ENCODE results near the gene CPE.
"Not testable (repeated sequence)": the region's sequence is repeated elsewhere in the genome, so short reads cannot be mapped to it uniquely, and the experiment has no call there.

The CPE gene

GRCh38 chr4:165410214-165410613 lies 31.4 kb downstream of the CPE start:
- no peak for DNase-seq

DNA sequence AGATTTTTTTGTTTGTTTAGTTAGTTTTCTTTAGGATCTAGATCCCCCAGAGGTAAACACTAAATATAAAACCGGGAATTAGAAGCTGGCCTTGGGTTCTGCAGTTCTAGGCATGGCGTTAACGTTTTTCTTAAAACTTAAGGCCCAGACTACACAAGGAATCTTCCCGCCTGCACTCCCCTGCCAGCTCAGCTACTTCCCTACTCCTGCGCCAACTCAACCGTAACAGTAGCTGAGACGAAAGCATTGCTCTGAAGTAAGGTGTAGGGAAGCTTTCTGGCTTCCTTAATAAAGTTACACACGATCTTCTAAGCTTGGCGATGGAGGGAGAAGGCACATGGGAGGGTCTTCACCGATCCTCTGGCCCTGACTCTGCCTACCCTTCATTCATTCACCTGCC lies 37.1 kb downstream of the CPE start:
- DNase-seq = no peak

- DNase-seq = no peak
These were observed 39.3 kb downstream of the CPE start for GRCh38 chr4:165418073-165418472.

GRCh38 chr4:165425629-165426028 lies 46.8 kb downstream of the CPE start:
- no peak for DNase-seq

DNA sequence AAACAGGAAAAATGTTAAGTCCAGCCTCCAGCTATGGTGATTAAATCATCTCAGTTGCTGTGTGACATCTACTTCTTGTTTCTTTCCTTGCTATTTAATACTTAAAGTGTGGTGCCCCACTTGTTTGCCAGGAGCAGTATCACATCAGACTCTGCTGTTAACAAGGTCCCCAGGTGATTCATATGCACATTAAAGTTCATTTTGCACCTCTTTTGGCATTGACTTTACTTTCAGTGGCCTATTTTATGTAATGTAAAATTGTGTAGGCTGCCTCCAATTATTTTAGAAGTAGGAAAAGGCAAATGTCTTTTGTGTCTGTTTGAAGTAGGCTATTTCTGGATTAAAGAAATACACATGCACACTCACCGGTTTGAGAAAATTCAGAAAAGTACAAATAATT lies 47.5 kb downstream of the CPE start:
- DNase-seq = no peak

- DNase-seq = no peak
These were observed 48.0 kb downstream of the CPE start for GRCh38 chr4:165426823-165427222.

GRCh38 chr4:165428957-165429356 lies 50.1 kb downstream of the CPE start:
- DNase-seq = no peak

DNA sequence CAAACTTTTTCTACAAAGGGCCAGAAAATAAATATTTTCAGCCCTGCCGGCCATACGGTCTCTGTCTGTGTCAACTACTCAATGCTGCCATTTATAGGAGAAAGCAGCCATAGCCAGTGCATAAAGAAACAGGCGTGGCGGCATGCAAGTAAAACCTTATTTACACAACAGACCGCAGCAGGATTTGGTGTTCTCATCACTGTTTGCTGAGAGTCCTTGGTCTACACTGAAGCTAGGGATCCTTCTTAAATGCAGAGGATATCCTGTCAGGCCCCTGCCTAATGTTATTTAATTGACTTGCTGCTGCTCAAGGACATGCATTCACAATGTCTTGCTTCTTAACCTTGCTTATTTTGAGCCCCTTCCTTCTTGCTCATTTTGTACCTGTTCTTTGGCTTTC lies 54.7 kb downstream of the CPE start:
- no peak for DNase-seq

DNA sequence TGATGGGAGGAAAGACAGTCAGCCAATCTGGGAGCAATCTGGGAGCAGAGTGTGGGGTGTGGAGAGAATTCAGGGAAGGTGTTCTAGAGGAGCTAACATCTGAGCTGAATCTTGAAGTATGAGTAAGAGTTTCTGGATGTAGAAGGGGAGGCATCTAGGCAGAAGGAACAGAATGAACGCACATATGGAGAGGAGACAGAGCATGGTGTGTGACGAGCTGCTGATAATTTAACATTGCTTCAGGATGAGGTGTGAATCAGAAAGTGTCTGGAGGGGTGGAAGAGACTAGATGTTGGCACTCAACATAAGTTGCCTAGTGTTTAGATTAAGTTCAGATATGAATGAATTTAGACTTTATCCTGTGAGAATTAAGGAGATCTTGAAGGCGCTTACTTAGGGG lies 58.9 kb downstream of the CPE start:
- no peak for DNase-seq

DNA sequence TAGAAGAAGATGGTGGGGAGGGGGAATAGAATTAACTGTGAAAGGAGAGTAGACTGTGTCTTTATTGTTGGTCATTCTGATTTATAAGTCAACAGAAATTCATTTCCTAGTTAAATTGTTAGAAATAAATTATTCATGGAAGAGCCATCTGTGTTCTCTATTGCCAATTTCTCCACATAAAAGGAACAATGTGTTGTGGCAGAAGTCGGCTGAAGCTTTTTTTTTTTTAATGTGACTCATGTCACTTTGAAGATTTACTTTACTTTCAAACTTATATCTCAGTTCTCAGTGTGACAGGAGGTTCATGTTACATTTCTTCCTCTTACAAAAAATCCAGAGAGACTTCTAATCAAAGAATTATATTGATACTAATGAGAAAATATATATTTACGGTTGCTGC lies 60.5 kb downstream of the CPE start:
- no peak for DNase-seq

DNA sequence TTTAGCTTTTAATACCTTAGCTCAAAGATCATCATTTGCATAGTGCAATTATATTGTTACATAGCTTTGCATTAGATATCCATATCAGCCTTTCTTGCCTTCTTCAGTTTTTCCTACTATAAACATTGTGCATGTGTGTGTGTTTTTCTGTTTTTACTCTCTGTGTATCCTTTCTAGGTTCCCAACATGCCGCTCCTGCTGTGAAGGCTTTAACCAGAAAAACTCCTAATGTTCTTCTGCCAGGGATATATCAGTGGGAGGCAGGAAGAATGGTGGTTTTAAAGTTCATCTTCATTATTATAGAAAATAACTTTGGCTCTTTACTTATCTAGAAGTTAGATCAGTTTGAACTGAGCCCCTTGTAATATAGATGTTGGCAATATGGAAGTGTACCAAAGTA lies 61.2 kb downstream of the CPE start:
- no peak for DNase-seq

GRCh38 chr4:165440415-165441158 lies 61.8 kb downstream of the CPE start:
- no peak for DNase-seq

DNA sequence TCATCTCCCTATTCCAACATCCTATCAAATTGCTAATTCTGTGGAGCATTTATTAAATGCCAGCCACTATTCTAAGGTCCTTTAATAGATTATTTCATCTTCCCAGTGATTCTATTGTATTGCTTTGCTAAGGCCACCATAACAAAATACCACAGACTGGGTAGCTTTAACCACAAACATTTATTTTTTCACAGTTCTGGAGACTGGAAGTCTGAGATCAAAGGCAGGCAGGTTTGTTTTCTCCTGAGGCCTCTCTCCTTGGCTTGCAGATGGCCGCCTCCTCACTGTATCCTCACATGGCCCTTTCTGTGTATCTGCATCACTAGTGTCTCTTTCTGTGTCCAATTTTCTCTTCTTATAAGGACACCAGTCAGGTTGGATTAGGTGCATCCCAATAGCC lies 64.5 kb downstream of the CPE start:
- no peak for DNase-seq

DNA sequence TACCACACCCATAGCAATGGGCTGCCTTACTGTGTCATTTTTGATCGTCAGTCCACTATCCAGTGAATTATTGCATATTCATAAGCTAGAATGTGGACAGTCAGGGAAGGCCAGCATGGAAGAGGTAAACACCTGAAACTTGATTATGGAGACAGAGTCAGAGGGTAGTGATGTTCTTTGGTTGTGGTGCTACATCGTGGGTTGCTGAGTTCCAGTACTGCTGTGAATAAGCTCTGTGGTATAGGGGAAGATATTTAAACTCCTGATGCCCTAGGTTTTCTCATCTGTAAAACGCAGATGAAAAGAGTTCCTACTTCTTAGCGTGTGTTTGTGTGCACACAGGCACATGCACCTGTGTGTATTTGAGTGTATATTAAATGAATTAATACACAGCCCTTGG lies 69.9 kb downstream of the CPE start:
- no peak for DNase-seq

GRCh38 chr4:165449333-165449732 lies 70.5 kb downstream of the CPE start:
- no peak for DNase-seq

- DNase-seq = no peak
These were observed 72.1 kb downstream of the CPE start for GRCh38 chr4:165450871-165451270.

DNA sequence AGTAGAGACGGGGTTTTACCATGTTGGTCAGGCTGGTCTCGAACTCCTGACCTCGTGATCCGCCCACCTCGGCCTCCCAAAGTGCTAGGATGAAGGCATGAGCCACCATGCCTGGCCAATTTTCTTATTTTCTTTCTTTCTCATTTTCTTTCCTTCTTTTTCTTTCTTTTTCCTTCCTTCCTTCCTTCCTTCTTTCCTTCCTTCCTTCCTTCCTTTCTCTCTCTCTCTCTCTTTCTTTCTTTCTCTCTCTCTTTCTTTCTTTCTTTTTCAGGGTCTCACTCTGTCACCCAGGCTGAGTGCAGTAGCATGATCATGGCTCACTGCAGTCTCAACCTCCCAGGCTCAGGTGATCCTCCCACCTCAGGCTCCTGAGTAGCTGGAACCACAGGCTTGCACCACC lies 74.3 kb downstream of the CPE start:
- DNase-seq = not testable (repeated sequence)

DNA sequence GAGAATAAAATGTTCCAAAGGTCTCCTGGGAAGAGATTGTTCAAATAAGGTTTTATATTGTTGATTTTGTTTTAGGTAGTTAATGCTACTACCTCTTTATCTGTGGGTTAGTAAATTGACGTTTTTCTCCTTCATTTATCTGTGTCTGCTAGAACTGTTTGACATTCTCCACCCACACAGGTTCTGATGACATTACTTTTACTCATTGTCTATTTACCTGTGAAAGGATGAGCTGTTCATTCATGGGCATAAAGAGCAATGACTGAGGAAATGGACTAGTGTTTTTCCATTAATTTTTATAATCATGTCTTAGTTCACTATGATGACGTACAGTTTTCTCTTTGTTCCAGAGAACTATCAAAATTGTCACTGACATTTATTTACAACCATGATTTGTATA lies 75.6 kb downstream of the CPE start:
- DNase-seq = no peak

DNA sequence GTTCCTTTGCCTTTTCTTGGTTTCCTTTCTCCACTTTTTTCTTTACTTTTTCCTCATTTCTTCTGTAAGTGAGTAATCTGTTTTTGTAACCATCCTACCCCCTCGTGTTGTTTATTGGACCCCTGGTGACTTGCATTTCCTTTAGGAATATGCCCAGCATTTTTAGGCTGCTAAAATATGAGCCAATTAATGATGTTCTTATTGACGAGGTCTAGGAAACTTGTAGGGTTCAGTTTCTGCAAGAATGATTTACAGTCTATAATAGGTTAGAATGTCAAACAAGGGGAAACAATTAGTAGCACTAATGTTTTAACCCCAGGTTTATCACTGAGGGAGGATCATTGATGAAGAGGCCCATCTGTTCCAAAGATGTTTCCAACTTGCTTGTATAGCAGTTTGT lies 79.0 kb downstream of the CPE start:
- no peak for DNase-seq

GRCh38 chr4:165458471-165458870 lies 79.7 kb downstream of the CPE start:
- DNase-seq = no peak

DNA sequence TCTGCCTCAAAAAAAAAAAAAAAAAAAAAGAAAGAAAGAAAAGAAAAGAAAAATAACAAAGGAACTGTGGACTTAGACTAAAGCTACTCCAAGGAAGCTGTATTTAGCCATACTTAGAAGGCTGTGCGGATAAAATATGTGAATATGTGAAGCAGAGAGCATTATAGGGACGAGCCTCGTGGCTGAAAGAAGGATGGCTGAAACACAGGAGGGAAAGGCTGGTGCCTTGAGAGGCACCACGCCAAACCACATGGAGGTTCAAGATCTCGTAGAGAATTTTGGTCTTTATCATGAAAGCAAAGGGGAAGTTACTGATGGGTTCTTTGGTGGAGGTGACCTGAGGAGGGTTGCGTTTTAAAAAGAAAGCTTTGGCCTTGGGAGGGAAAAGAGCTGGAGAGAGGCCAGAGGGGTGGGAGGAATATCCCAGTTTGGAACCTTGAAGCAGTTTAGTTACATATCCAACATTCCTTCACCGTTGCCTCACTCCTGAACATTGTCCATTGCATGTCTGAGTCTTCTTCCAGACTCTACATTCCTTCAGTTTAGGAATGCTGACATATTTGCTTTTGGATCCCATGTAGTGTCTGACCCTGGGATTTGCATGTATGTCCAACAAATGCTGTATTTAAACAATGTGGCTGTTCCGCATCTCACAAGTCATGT lies 82.5 kb downstream of the CPE start:
- no peak for DNase-seq

- no peak for DNase-seq
These were observed 83.2 kb downstream of the CPE start for GRCh38 chr4:165462009-165462408.

- DNase-seq = no peak
These were observed 85.6 kb downstream of the CPE start for GRCh38 chr4:165464376-165464775.

GRCh38 chr4:165464813-165465381 lies 86.1 kb downstream of the CPE start:
- DNase-seq = no peak

GRCh38 chr4:165470009-165470408 lies 91.2 kb downstream of the CPE start:
- no peak for DNase-seq

Data from activated CD8-positive, alpha-beta memory T cell treated with anti-CD3 and anti-CD28 coated beads, Interleukin-2, amount 50 U/mL, for 4 hours (primary cell).